Caco-2 (cell line): ENCODE measurements around the gene G2E3. TPM values are rescaled to one million over a fixed set of nuclear protein-coding genes. Genes with fewer than 3 reads are reported as not detected.

Experiments used
- BruUV-seq: library from RNA; stranded (reverse); fragments of 400-500 nt; replicated peaks from 2 replicates; lab custom pipeline; 2021; lab: Mats Ljungman, UMichigan
- CTCF ChIA-PET: fragments of 300-600 bp; sonication (Branson Sonifier 250); formaldehyde crosslinking; loops from one replicate; lab custom pipeline; 2022; ENCODE audit warnings: antibody characterized with exemption; lab: Charles Lee
- POLR2A ChIA-PET: fragments of 300-600 bp; sonication (Branson Sonifier 250); formaldehyde crosslinking; loops from one replicate; lab custom pipeline; 2022; ENCODE audit warnings: antibody characterized with exemption; lab: Charles Lee
- DNase-seq, 2 experiments: peaks; one replicate each; pipeline versions ENCODE4 v3.0.0 to v3.0.0-alpha.2; 2020 to 2022
- H3K27me3 ChIP-seq: replicated peaks from 2 replicates; pipeline ENCODE4 v1.6.0; 2011; ENCODE audit warnings: low read length; ENCODE audit not compliant: control insufficient read depth, insufficient read depth
- H3K36me3 ChIP-seq: 2 replicates; pipeline ENCODE4 v1.5.1; 2011; ENCODE audit warnings: low read length; ENCODE audit not compliant: control insufficient read depth, insufficient read depth
- H3K4me1 ChIP-seq: fragments of 250-450 bp; sonication (Bioruptor Pico); 2 replicates; pipeline ENCODE4 v1.5.1; 2020; ENCODE audit warnings: mild to moderate bottlenecking
- H3K4me3 ChIP-seq: 2 replicates; pipeline ENCODE4 v1.5.1; 2011; ENCODE audit warnings: low read depth, mild to moderate bottlenecking, control low read depth, low read length
- H3K9me3 ChIP-seq: fragments of 250-450 bp; sonication (Bioruptor Pico); 2 replicates; pipeline ENCODE4 v1.5.1; 2020; ENCODE audit warnings: mild to moderate bottlenecking, moderate library complexity
- H3K27ac Mint-ChIP-seq: one replicate; pipeline ENCODE4 v1.8.0; 2022; ENCODE audit warnings: mixed read lengths; ENCODE audit not compliant: unreplicated experiment
- H3K27me3 Mint-ChIP-seq: one replicate; pipeline ENCODE4 v1.8.0; 2022; ENCODE audit warnings: mixed read lengths; ENCODE audit not compliant: insufficient read depth, unreplicated experiment
- H3K36me3 Mint-ChIP-seq: one replicate; pipeline ENCODE4 v1.8.0; 2022; ENCODE audit warnings: mild to moderate bottlenecking, mixed read lengths; ENCODE audit not compliant: insufficient read depth, unreplicated experiment
- H3K4me1 Mint-ChIP-seq: one replicate; pipeline ENCODE4 v1.8.0; 2022; ENCODE audit warnings: low read depth, mixed read lengths; ENCODE audit not compliant: unreplicated experiment
- H3K4me3 Mint-ChIP-seq: one replicate; pipeline ENCODE4 v1.8.0; 2022; ENCODE audit warnings: mild to moderate bottlenecking, moderate library complexity, mixed read lengths; ENCODE audit not compliant: unreplicated experiment
- H3K9me3 Mint-ChIP-seq: one replicate; pipeline ENCODE4 v1.8.0; 2022; ENCODE audit warnings: mixed read lengths; ENCODE audit not compliant: unreplicated experiment
- intact Hi-C: fragments of 100-400 bp; cut with micrococcal nuclease; formaldehyde crosslinking; loops from one replicate; pipeline ENCODE4 v1.10.0; 2022; ENCODE audit not compliant: unreplicated experiment
- total RNA-seq: library from RNA; stranded (reverse); gene quantifications from 2 replicates; pipeline ENCODE4 v1.2.3, GENCODE V29; 2022
- TF ChIP-seq, protein P1 (sequence below), 2 experiments: fragments of 200-600 bp in 1 of 2; IDR thresholded peaks; 1 replicate in 1 of 2; 2 replicates in 1 of 2; pipeline versions ENCODE4 v1.5.1 to v1.8.0; 2011 to 2022; ENCODE audit warnings: antibody characterized with exemption in 1 of 2, control low read depth in 1 of 2, inconsistent platforms in 1 of 2, low read depth in 1 of 2, low read length in 1 of 2, mild to moderate bottlenecking in 1 of 2, moderate library complexity in 1 of 2; ENCODE audit not compliant: insufficient read depth in 1 of 2, severe bottlenecking in 1 of 2, unreplicated experiment in 1 of 2

Gene G2E3
- total RNA-seq, 1 experiment from 2014 or later, result 25.1 TPM

DNA sequence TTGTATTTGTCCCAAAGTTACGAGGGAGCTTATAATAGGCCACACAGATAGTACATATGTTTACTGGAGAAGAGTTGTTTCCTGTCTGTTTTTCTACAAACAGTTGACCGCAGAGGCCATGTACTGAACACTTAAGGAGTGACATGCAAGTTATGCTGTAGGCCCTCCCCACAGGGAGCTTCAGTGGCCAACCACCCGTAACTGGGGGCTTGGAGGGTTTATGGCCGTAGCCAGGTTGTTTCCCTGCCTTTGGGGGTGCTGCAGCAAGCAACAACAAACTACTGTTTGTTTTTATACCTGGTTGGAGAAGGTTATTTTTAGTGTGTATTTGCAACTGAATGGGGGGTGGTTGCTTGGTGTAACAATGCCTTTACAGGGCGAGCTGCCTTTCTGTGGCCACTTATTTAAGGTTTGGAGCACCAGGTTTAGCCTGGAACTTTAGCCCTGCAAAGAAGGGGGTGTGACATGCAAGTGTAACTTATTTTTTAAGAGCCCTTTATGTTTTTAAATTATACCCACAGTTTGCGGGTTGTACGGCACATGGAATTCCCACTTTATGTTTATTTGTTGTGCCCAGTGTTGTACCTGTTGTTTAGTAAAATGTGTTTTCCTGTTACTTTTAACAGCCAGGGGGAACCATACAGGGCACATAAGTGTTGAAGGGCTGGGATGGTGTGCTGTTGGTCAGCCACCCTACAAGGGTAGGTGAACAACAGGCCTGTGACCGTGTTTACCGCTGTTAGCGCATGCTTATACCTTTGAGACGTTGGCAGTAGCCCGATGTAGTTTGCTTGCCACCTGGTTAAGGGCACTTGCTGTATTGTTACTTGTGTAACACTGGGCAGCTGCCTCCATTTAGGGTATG lies 29.9 kb upstream of the G2E3 start:
- no peaks in the 10 kb centered on the region for H3K9me3 Mint-ChIP-seq
- ChIA-PET POLR2A (no interaction called here), CTCF (no interaction called here)
- no peak overlapping the region for H3K4me3 Mint-ChIP-seq
- H3K4me1 ChIP-seq, result no peaks in the 10 kb centered on the region
- H3K4me3 ChIP-seq, result no peak overlapping the region
- DNase-seq, result no peak
- H3K4me1 Mint-ChIP-seq, result no peaks in the 10 kb centered on the region
- no TSS peak for BruUV-seq
- TF ChIP-seq, protein P1, sequence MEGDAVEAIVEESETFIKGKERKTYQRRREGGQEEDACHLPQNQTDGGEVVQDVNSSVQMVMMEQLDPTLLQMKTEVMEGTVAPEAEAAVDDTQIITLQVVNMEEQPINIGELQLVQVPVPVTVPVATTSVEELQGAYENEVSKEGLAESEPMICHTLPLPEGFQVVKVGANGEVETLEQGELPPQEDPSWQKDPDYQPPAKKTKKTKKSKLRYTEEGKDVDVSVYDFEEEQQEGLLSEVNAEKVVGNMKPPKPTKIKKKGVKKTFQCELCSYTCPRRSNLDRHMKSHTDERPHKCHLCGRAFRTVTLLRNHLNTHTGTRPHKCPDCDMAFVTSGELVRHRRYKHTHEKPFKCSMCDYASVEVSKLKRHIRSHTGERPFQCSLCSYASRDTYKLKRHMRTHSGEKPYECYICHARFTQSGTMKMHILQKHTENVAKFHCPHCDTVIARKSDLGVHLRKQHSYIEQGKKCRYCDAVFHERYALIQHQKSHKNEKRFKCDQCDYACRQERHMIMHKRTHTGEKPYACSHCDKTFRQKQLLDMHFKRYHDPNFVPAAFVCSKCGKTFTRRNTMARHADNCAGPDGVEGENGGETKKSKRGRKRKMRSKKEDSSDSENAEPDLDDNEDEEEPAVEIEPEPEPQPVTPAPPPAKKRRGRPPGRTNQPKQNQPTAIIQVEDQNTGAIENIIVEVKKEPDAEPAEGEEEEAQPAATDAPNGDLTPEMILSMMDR (IDR thresholded peaks at IDR 0.05; ENCODE audit: insufficient read depth in 1 of 2, low read depth in 1 of 2, low read length in 1 of 2, severe bottlenecking in 1 of 2, unreplicated experiment in 1 of 2), result no peak
- no peaks in the 10 kb centered on the region for H3K36me3 ChIP-seq
- no peak overlapping the region for H3K27ac Mint-ChIP-seq
- H3K27me3 ChIP-seq, result no peaks in the 10 kb centered on the region
- H3K9me3 ChIP-seq, result peaks cover 4% of the 10 kb centered on the region; the same call in 1 of the 2 replicates
- intact Hi-C loops, result no loop called here
- no peaks in the 10 kb centered on the region for H3K36me3 Mint-ChIP-seq
- H3K27me3 Mint-ChIP-seq, result peaks cover 4% of the 10 kb centered on the region

GRCh38 chr14:30532264-30532663 lies 26.7 kb upstream of the G2E3 start:
- H3K36me3 Mint-ChIP-seq, result no peaks in the 10 kb centered on the region
- H3K9me3 Mint-ChIP-seq, result no peaks in the 10 kb centered on the region
- Histone ChIP-seq H3K27me3 (no peaks in the 10 kb centered on the region), H3K36me3 (no peaks in the 10 kb centered on the region), H3K4me1 (no peaks in the 10 kb centered on the region), H3K9me3 (no peaks in the 10 kb centered on the region), H3K4me3 (no peak overlapping the region)
- ChIA-PET POLR2A (no interaction called here), CTCF (no interaction called here)
- DNase-seq, result no peak
- H3K27me3 Mint-ChIP-seq, result peaks cover 9% of the 10 kb centered on the region
- no peak overlapping the region for H3K27ac Mint-ChIP-seq
- no peak overlapping the region for H3K4me3 Mint-ChIP-seq
- intact Hi-C loops, result no loop called here
- BruUV-seq, result no TSS peak
- no peaks in the 10 kb centered on the region for H3K4me1 Mint-ChIP-seq
- TF ChIP-seq, protein P1 (IDR thresholded peaks at IDR 0.05; ENCODE audit: insufficient read depth in 1 of 2, low read depth in 1 of 2, low read length in 1 of 2, severe bottlenecking in 1 of 2, unreplicated experiment in 1 of 2), result no peak

DNA sequence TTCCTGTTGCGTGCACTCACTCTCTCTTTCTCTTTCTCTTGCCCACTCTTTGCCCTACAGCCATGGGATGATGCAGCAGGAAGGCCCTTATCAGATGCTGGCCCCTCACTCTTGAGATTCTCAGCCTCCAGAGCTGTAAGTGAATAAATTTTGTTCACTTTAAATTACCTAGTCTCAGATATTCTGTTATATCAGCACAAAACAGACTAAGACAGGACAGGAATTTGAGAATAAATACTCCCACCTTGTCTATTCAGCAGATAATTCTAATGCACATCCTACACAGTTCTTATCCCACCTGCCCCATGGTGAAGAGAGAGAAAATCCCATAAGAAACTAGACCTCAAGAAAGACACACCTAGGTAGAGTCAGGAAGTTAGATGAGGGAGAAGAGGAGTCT lies 25.8 kb upstream of the G2E3 start:
- no peaks in the 10 kb centered on the region for H3K36me3 ChIP-seq
- ChIA-PET CTCF (no interaction called here), POLR2A (no interaction called here)
- H3K4me3 Mint-ChIP-seq, result no peak overlapping the region
- H3K4me3 ChIP-seq, result no peak overlapping the region
- no peaks in the 10 kb centered on the region for H3K9me3 Mint-ChIP-seq
- TF ChIP-seq, protein P1 (IDR thresholded peaks at IDR 0.05; ENCODE audit: insufficient read depth in 1 of 2, low read depth in 1 of 2, low read length in 1 of 2, severe bottlenecking in 1 of 2, unreplicated experiment in 1 of 2), result no peak
- no peaks in the 10 kb centered on the region for H3K9me3 ChIP-seq
- H3K4me1 Mint-ChIP-seq, result no peaks in the 10 kb centered on the region
- no peaks in the 10 kb centered on the region for H3K27me3 ChIP-seq
- no peak for DNase-seq
- intact Hi-C loops, result no loop called here
- no peaks in the 10 kb centered on the region for H3K4me1 ChIP-seq
- no TSS peak for BruUV-seq
- H3K27ac Mint-ChIP-seq, result no peak overlapping the region
- H3K27me3 Mint-ChIP-seq, result peaks cover 13% of the 10 kb centered on the region
- no peaks in the 10 kb centered on the region for H3K36me3 Mint-ChIP-seq
